Measurements from ENCODE around the gene KMO. TPM values are rescaled to one million over a fixed set of nuclear protein-coding genes. Genes with fewer than 3 reads are reported as not detected.

KMO gene
- total and polyA plus RNA-seq, 4 experiments from 2014 or later = 0.37 to 1.1 (median 0.44) TPM; not detected in 1

DNA sequence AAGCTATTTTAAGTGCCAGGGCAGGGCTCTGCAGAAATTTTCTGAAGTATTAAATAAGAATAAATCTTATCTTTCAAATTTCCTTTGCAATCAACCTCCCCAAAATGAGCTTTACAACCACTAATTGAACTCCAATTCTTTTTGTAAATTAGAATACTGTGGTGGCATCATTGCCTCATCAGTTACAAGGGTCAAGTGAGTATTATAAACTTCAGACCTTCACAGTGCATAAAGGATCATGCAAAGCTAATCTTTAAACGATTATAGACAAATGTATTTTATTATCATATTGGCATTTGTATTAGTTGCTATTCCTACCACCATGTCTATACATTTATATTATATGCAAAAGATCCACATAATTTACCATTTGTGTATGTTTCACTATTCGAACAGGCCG is 100.8 kb downstream of the KMO start:
- CTCF ChIA-PET (ENCODE audit: partially characterized antibody) = interaction anchor here (1.2 to 1.7 kb wide), 3 partner anchors 8 to 23 kb away, joined by 3 to 5 read pairs (median 4); no protein-coding TSS in a partner anchor
- Histone ChIP-seq H3K9me3 (ENCODE audit: control insufficient read depth in 1 of 2, low read length in 2 of 2) (no peaks in the 10 kb centered on the region), H3K27me3 (ENCODE audit: insufficient read depth, low read length) (no peaks in the 10 kb centered on the region), H3K4me3 (ENCODE audit: low read length in 2 of 2) (no peak overlapping the region), H3K36me3 (ENCODE audit: insufficient read depth, low read length) (no peaks in the 10 kb centered on the region), H3K4me1 (ENCODE audit: insufficient read depth, low read length) (peaks cover 15% of the 10 kb centered on the region), H3K27ac (ENCODE audit: low read depth, low read length) (no peak overlapping the region)
- DNase-seq = no peak
- H3K36me3 Mint-ChIP-seq = peaks cover 11 to 17% of the 10 kb centered on the region in 2 donors
- H3K27me3 Mint-ChIP-seq = no peaks in the 10 kb centered on the region
- H3K4me3 Mint-ChIP-seq = no peak overlapping the region
- no peak overlapping the region for H3K27ac Mint-ChIP-seq
- POLR2A ChIA-PET (ENCODE audit: partially characterized antibody) = no interaction called here
- peaks cover 13 to 24% (median 17%) of the 10 kb centered on the region in 4 donors for H3K4me1 Mint-ChIP-seq
- H3K9me3 Mint-ChIP-seq = no peaks in the 10 kb centered on the region
- intact Hi-C loops (cut with micrococcal nuclease) = no loop called here

DNA sequence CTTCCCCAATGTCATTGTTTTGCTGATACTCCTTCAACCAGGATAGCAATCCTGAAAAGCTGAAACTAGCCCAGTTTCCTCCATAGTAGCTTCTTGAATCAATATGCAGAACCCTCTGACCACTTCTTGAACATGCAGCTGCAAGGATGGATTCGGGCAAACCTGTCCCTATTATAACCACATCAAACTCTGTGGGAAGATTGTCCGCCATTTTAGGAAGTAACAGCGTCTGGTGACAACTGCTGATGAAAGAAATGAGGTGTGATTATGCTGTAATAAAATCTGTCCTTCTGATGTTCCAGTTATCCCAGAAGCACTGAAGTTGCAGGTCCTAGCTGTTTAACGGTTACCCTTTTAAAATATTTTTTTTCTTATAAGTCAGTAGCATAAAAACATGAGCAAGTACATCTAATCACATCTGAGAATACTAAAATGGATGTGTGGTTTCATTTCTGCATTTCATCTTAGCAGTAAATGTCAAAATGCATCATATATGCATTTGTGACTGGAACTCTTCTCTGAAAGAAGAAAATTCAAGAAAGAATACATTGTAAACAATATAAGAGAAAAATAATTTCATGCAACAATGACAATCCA is 103.5 kb downstream of the KMO start:
- Mint-ChIP-seq H3K27me3 (no peaks in the 10 kb centered on the region), H3K4me3 (no peak overlapping the region), H3K9me3 (no peaks in the 10 kb centered on the region), H3K4me1 (peaks cover 17 to 34% (median 23%) of the 10 kb centered on the region in 4 donors), H3K36me3 (peaks cover 11 to 17% of the 10 kb centered on the region in 2 donors), H3K27ac (no peak overlapping the region)
- H3K27me3 ChIP-seq (ENCODE audit: insufficient read depth, low read length) = no peaks in the 10 kb centered on the region
- no peaks in the 10 kb centered on the region for H3K9me3 ChIP-seq (ENCODE audit: control insufficient read depth in 1 of 2, low read length in 2 of 2)
- POLR2A ChIA-PET (ENCODE audit: partially characterized antibody) = no interaction called here
- no peaks in the 10 kb centered on the region for H3K36me3 ChIP-seq (ENCODE audit: insufficient read depth, low read length)
- intact Hi-C loops (cut with micrococcal nuclease) = no loop called here
- no peak for DNase-seq
- CTCF ChIA-PET (ENCODE audit: partially characterized antibody) = no interaction called here
- H3K4me1 ChIP-seq (ENCODE audit: insufficient read depth, low read length) = peaks cover 25% of the 10 kb centered on the region
- H3K4me3 ChIP-seq (ENCODE audit: low read length in 2 of 2) = no peak overlapping the region
- no peak overlapping the region for H3K27ac ChIP-seq (ENCODE audit: low read depth, low read length)

DNA sequence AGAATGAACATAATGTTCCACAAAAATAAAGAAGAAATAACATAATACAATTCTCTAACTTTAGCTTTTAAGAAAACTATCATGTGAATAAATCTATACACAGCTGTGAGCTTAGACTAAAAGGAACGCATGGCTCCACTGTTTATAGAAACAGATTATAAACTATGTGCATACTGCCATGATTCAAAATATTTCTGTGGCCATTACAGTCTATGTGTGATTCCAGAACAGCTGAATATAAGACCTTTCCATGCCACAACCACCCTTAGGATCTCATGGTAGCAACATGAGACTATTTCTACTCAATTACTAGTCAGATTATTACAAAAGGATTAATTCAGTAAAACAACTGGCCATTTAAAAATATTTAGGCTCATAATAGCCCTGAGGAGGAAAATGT is 104.1 kb downstream of the KMO start:
- Mint-ChIP-seq H3K27ac (no peak overlapping the region), H3K27me3 (no peaks in the 10 kb centered on the region), H3K4me3 (no peak overlapping the region), H3K4me1 (peaks cover 20 to 40% (median 25%) of the 10 kb centered on the region in 4 donors), H3K9me3 (no peaks in the 10 kb centered on the region), H3K36me3 (peaks cover 11 to 17% of the 10 kb centered on the region in 2 donors)
- no peaks in the 10 kb centered on the region for H3K36me3 ChIP-seq (ENCODE audit: insufficient read depth, low read length)
- H3K4me3 ChIP-seq (ENCODE audit: low read length in 2 of 2) = no peak overlapping the region
- no peak overlapping the region for H3K27ac ChIP-seq (ENCODE audit: low read depth, low read length)
- H3K9me3 ChIP-seq (ENCODE audit: control insufficient read depth in 1 of 2, low read length in 2 of 2) = no peaks in the 10 kb centered on the region
- intact Hi-C loops (cut with micrococcal nuclease) = no loop called here
- no peak for DNase-seq
- no peaks in the 10 kb centered on the region for H3K27me3 ChIP-seq (ENCODE audit: insufficient read depth, low read length)
- POLR2A ChIA-PET (ENCODE audit: partially characterized antibody) = no interaction called here
- peaks cover 25% of the 10 kb centered on the region for H3K4me1 ChIP-seq (ENCODE audit: insufficient read depth, low read length)
- CTCF ChIA-PET (ENCODE audit: partially characterized antibody) = no interaction called here

DNA sequence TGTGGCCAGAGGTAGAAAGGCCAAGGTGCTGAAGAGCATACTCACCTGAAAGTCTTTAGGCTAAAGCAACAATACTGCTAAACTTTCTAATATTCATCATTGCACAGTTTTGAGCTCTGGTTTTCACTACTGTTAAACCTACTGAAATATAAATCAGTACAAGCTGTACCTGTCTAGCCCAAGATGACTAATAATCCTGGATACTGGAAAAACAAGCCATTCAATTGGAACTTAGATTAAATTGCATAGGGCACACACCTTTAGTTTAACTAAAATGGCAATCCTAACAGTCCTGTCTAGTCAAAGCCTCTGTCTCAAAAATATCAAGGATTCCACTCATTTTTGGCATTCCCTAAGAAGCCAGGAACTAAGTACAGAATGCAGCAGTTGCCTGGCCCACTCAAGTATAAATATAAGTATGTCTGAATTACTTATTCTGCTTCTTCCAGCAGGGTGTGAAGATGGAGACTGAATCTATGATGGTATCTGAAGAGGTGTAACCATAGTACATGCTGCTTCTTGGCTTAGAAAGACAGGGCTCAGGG is 104.9 kb downstream of the KMO start:
- H3K4me3 ChIP-seq (ENCODE audit: low read length in 2 of 2) = no peak overlapping the region

DNA sequence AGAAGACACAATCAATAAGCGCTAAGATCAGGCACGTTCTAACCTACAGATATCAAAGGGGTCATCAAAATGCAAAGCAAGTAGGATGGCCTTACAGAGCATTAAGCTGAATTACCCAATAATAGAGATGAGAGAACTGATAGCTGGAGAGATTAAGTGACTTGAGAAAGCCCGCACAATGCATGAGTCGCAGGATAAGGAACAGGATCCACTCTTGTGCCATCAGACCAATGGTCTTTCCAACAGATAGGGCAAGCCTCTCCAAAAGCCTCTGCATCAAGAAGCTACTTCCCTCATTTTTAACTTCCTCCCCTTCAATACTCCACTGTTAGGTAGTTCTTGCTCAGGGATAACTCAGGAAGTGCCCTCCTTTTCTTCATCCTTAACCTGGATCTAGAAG is 105.4 kb downstream of the KMO start:
- POLR2A ChIA-PET (ENCODE audit: partially characterized antibody) = no interaction called here
- H3K27ac ChIP-seq (ENCODE audit: low read depth, low read length) = no peak overlapping the region
- H3K4me3 Mint-ChIP-seq = peak overlapping the region in 6 of 8 donors; percentile 1 to 70 (median 19)

More for the DNA sequence above, 104.9 kb downstream of the KMO start:
- peaks cover 20 to 40% (median 25%) of the 10 kb centered on the region in 4 donors for H3K4me1 Mint-ChIP-seq
- H3K4me3 Mint-ChIP-seq = peak overlapping the region in 5 of 8 donors; percentile 1 to 32 (median 3)
- H3K36me3 ChIP-seq (ENCODE audit: insufficient read depth, low read length) = no peaks in the 10 kb centered on the region
- H3K27me3 Mint-ChIP-seq = no peaks in the 10 kb centered on the region
- POLR2A ChIA-PET (ENCODE audit: partially characterized antibody) = no interaction called here
- no peak overlapping the region for H3K27ac Mint-ChIP-seq
- CTCF ChIA-PET (ENCODE audit: partially characterized antibody) = no interaction called here
- H3K36me3 Mint-ChIP-seq = peaks cover 10 to 16% of the 10 kb centered on the region in 2 donors
- peaks cover 25% of the 10 kb centered on the region for H3K4me1 ChIP-seq (ENCODE audit: insufficient read depth, low read length)
- no peak overlapping the region for H3K27ac ChIP-seq (ENCODE audit: low read depth, low read length)
- no peak for DNase-seq
- no peaks in the 10 kb centered on the region for H3K9me3 Mint-ChIP-seq
- H3K27me3 ChIP-seq (ENCODE audit: insufficient read depth, low read length) = no peaks in the 10 kb centered on the region
- intact Hi-C loops (cut with micrococcal nuclease) = no loop called here
- H3K9me3 ChIP-seq (ENCODE audit: control insufficient read depth in 1 of 2, low read length in 2 of 2) = no peaks in the 10 kb centered on the region

DNA sequence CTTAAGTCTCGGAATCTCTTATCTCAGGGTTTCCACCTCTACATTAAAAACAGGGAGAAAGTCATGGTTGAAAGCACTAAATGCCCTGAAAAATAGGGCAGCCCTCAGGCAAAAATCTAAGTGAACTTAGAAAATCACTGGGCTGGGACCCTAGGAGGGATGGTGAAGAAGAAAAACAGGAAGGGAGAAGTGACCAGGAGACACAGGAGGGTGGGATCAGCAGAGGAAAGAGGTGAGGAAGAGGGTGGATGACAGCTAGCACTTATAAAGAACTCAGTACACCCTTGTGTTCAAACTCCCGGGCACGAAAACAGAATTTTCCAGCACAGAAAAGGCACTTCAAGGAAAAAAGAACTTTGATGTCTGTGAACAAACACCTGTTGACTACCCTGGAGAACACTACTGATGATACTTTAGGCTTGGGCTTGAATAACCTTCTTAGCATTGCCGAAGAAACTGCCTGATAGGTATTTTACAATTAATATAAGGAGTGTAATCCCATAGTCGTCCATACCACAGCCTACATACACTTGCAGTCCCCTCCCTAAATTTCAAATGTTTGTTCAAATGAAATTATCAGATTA is 106.0 kb downstream of the KMO start:
- peaks cover 8 to 15% of the 10 kb centered on the region in 2 donors for H3K36me3 Mint-ChIP-seq
- Histone ChIP-seq H3K27me3 (ENCODE audit: insufficient read depth, low read length) (no peaks in the 10 kb centered on the region), H3K36me3 (ENCODE audit: insufficient read depth, low read length) (no peaks in the 10 kb centered on the region), H3K27ac (ENCODE audit: low read depth, low read length) (no peak overlapping the region), H3K4me3 (ENCODE audit: low read length in 2 of 2) (no peak overlapping the region), H3K9me3 (ENCODE audit: control insufficient read depth in 1 of 2, low read length in 2 of 2) (no peaks in the 10 kb centered on the region), H3K4me1 (ENCODE audit: insufficient read depth, low read length) (peaks cover 25% of the 10 kb centered on the region)
- H3K9me3 Mint-ChIP-seq = peaks cover 0 to 3% (median 0%) of the 10 kb centered on the region in 8 donors
- H3K4me3 Mint-ChIP-seq = peak overlapping the region in 6 of 8 donors; percentile 32 to 70 (median 54)
- peak overlapping the region in 1 of 7 donors; percentile 50 for H3K27ac Mint-ChIP-seq
- peaks cover 20 to 40% (median 25%) of the 10 kb centered on the region in 4 donors for H3K4me1 Mint-ChIP-seq
- ChIA-PET POLR2A (ENCODE audit: partially characterized antibody) (interaction anchor here (1.3 to 2.6 kb wide), 2 partner anchors 40 to 86 kb away, joined by 4 to 18 read pairs; no protein-coding TSS in a partner anchor), CTCF (ENCODE audit: partially characterized antibody) (interaction anchor here (1.2 kb wide), 1 partner anchor 11 kb away, joined by 5 read pairs; no protein-coding TSS in a partner anchor)
- intact Hi-C loops (cut with micrococcal nuclease) = no loop called here
- no peak for DNase-seq
- H3K27me3 Mint-ChIP-seq = no peaks in the 10 kb centered on the region

More for the DNA sequence above, 105.4 kb downstream of the KMO start:
- peaks cover 20 to 40% (median 25%) of the 10 kb centered on the region in 4 donors for H3K4me1 Mint-ChIP-seq
- Histone ChIP-seq H3K9me3 (ENCODE audit: control insufficient read depth in 1 of 2, low read length in 2 of 2) (no peaks in the 10 kb centered on the region), H3K4me3 (ENCODE audit: low read length in 2 of 2) (no peak overlapping the region), H3K36me3 (ENCODE audit: insufficient read depth, low read length) (no peaks in the 10 kb centered on the region), H3K4me1 (ENCODE audit: insufficient read depth, low read length) (peaks cover 25% of the 10 kb centered on the region), H3K27me3 (ENCODE audit: insufficient read depth, low read length) (no peaks in the 10 kb centered on the region)
- peaks cover 8 to 15% of the 10 kb centered on the region in 2 donors for H3K36me3 Mint-ChIP-seq
- CTCF ChIA-PET (ENCODE audit: partially characterized antibody) = no interaction called here
- peaks cover 0 to 3% (median 0%) of the 10 kb centered on the region in 8 donors for H3K9me3 Mint-ChIP-seq
- no peaks in the 10 kb centered on the region for H3K27me3 Mint-ChIP-seq
- intact Hi-C loops (cut with micrococcal nuclease) = no loop called here
- DNase-seq = no peak
- H3K27ac Mint-ChIP-seq = peak overlapping the region in 1 of 7 donors; percentile 12

DNA sequence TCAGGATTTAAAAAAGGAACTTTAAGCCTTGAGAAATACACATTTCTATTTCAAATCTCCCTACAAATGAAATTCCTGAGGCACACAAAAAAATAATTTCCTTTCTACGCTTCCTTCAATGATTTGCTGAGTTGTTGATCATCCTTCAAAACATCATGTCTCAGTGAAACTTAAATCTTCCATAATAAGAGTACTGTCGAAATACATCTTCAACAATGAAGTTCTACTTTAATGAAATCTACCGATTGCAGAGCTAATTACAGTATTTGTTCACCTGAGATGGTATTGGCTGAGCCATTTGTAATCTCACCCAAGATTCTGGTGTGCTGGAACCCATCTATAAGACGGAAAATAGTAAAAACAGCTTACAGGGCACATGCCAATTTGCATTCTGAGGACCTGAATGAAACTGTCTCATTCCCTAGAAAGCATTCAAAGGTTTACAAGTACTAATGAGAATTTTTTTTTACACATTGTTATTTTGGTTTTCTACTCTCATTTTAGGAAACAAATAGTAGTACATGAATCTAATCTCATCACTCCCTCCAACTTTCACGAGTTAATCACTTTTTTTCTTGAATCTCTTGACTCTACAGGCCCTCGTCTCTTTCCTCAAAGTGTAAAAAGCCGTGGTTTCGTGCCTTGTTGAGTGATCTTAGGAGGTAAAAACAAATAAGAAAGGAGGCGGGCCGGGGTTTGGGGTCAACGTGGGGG is 106.9 kb downstream of the KMO start:
- Mint-ChIP-seq H3K4me1 (peaks cover 20 to 40% (median 25%) of the 10 kb centered on the region in 4 donors), H3K9me3 (peaks cover 0 to 3% (median 0%) of the 10 kb centered on the region in 8 donors), H3K36me3 (peaks cover 8 to 15% of the 10 kb centered on the region in 2 donors), H3K4me3 (peak overlapping the region; percentile 80 to 89 (median 84)), H3K27ac (peak overlapping the region; percentile 29 to 79 (median 43)), H3K27me3 (no peaks in the 10 kb centered on the region)
- ChIA-PET POLR2A (ENCODE audit: partially characterized antibody) (interaction anchor here (1.3 to 2.6 kb wide), 2 partner anchors 39 to 87 kb away, joined by 4 to 18 read pairs; no protein-coding TSS in a partner anchor), CTCF (ENCODE audit: partially characterized antibody) (interaction anchor here (1.2 kb wide), 1 partner anchor 11 kb away, joined by 5 read pairs; no protein-coding TSS in a partner anchor)
- Histone ChIP-seq H3K27me3 (ENCODE audit: insufficient read depth, low read length) (no peaks in the 10 kb centered on the region), H3K27ac (ENCODE audit: low read depth, low read length) (no peak overlapping the region), H3K4me1 (ENCODE audit: insufficient read depth, low read length) (peaks cover 25% of the 10 kb centered on the region), H3K9me3 (ENCODE audit: control insufficient read depth in 1 of 2, low read length in 2 of 2) (no peaks in the 10 kb centered on the region), H3K4me3 (ENCODE audit: low read length in 2 of 2) (peak overlapping the region; percentile 64 to 82), H3K36me3 (ENCODE audit: insufficient read depth, low read length) (no peaks in the 10 kb centered on the region)
- intact Hi-C loops (cut with micrococcal nuclease) = no loop called here
- DNase-seq = peak in 3 of 5 donors; percentile 1 to 9 (median 7)

Data from CD4-positive, alpha-beta memory T cell (primary cell).